Psoas muscle (tissue), 8 donors: ENCODE measurements around the gene TCHH. TPM values are rescaled to one million over a fixed set of nuclear protein-coding genes. Genes with fewer than 3 reads are reported as not detected.

ENCODE experiments used
- ATAC-seq, 4 donors: fragments of 200-7000 bp; cut with Tn5 transposase; one replicate each; pipeline ENCODE4 v1.9.1; 2020; ENCODE audit warnings: moderate library complexity in 3 of 4, mild to moderate bottlenecking in 2 of 4
- DNase-seq, 2 donors: peaks; one replicate each; pipeline ENCODE4 v3.0.0-alpha.2; 2020
- H3K27ac ChIP-seq: fragments of 200-600 bp; one replicate; pipeline ENCODE4 v1.8.0; 2022
- H3K27me3 ChIP-seq, 3 donors: fragments of 200-600 bp in 1 of 3; one replicate each; pipeline versions ENCODE4 v1.6.1 to v1.8.0; 2013 to 2022; ENCODE audit warnings: low read length in 2 of 3, mild to moderate bottlenecking in 2 of 3, moderate library complexity in 1 of 3; ENCODE audit not compliant: insufficient read depth in 3 of 3
- H3K36me3 ChIP-seq, 2 donors: fragments of 200-600 bp in 1 of 2; one replicate each; pipeline versions ENCODE4 v1.6.1 to v1.8.0; 2013 to 2022; ENCODE audit warnings: low read depth in 1 of 2, mild to moderate bottlenecking in 1 of 2, moderate library complexity in 1 of 2; ENCODE audit not compliant: insufficient read depth in 1 of 2
- H3K4me1 ChIP-seq: fragments of 200-600 bp; one replicate; pipeline ENCODE4 v1.8.0; 2022
- H3K4me3 ChIP-seq: fragments of 200-600 bp; one replicate; pipeline ENCODE4 v1.8.0; 2022; ENCODE audit warnings: mild to moderate bottlenecking
- H3K9me3 ChIP-seq: fragments of 200-600 bp; one replicate; pipeline ENCODE4 v1.8.0; 2022
- WGBS, 3 donors: extraction: QIAGEN DNeasy Blood & Tissue Kit; methylation state at CpG; one replicate each; pipeline versions ENCODE4 v1.1.6 to v1.1.7; 2013; 5-methylcytosine and 5-hydroxymethylcytosine counted together
- intact Hi-C, 2 donors: fragments of 100-400 bp; cut with DNase I; formaldehyde crosslinking; loops; one replicate each; pipeline versions ENCODE4 v1.11.0 to v1.14.2; 2022
- polyA plus RNA-seq, 3 donors: library from polyadenylated mRNA; stranded (reverse); fragments of 200-250 nt; gene quantifications; one replicate each; pipeline ENCODE4 v1.2.3, GENCODE V29; 2013
- total RNA-seq, 4 donors: library from RNA; stranded (reverse); fragmentation: NEBNext Ultra II Directional in 2 of 4; extraction: Animal tissue kit (Norgen Biotek cat#: 25700) in 2 of 4; gene quantifications; one replicate each; pipeline versions ENCODE4 v1.2.1 to v1.2.4, GENCODE V29; 2021 to 2023
- TF ChIP-seq, protein P1 (sequence below): fragments of 200-600 bp; IDR thresholded peaks from one replicate; pipeline ENCODE4 v1.8.0; 2022; ENCODE audit warnings: antibody characterized with exemption
- donor health status: healthy with polysubstance abuse.
- donor health status: DM: no; HTN: no; CAD: no; lungs with moderate emphysema.
- donor health status: Bipolar disorder and iron deficiency.
- donor health status: healthy.
- donor health status: DM: yes; HTN: yes; CAD: no.
- donor health status: DM: no; HTN: no; CAD: no.
- donor health status: DM: no; HTN: no; CAD: no.
- donor health status: DM: yes; HTN: yes; CAD: no.

TCHH gene
- total and polyA plus RNA-seq, 7 donors = 0.01 to 0.04 (median 0.03) TPM; not detected in 3

DNA sequence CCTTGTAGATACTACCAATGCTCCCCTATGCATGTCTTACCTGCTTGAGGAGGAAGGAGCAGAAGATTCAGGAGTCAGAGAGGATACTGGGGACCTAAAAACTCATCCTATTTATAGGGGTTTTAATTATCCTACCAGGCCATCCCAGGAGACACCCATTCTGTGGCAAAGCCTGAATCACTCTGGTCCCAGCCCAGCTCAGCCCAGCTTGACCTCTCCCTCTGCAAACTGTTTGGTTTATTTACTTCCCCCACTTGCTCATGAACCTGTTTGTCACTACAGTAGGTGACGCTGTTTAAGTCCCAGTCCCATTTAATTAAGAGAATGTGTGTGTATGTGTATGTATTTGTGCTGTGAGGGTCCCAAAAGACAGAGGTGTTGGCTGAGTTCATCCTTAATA is 43.9 kb upstream of the TCHH start, which contains the start of gene RPTN:
RPTN (minus strand) TSS at position 85 of the 400 bp plus-strand sequence. CDS start 1,339 bp downstream, outside the sequence.
- H3K4me1 ChIP-seq = no peaks in the 10 kb centered on the region
- H3K27ac ChIP-seq = no peak within 1 kb of the TSS

DNA sequence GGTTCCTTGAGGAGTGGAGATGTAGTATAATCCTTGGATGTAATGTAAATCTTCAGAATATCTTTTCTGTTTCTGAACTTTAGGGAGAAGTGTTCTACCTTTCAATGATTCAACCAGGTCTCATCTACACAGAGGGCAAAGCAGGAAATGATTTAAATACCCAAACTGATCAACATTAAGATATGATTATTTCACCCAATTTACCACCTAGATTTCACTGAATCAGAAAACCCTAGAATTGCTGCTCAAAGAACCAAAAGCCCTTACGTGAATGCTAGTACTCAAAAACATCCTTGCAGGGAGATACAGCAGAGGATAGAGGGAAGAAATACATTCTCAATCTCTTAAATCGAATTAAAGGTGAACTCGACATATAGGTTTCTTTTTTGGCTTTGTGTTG is 38.8 kb upstream of the TCHH start:
- H3K4me1 ChIP-seq = no peaks in the 10 kb centered on the region
- H3K27me3 ChIP-seq = no peaks in the 10 kb centered on the region
- no peak overlapping the region for H3K4me3 ChIP-seq
- no peak overlapping the region for H3K27ac ChIP-seq
- intact Hi-C loops = no loop called here
- WGBS, 3 donors = 74 to 82% (median 79%) methylated on average over 3 of the region's 3 CpGs
- ATAC-seq (no peak), DNase-seq (no peak)
- no peaks in the 10 kb centered on the region for H3K36me3 ChIP-seq
- H3K9me3 ChIP-seq = no peaks in the 10 kb centered on the region
- TF ChIP-seq, protein P1, sequence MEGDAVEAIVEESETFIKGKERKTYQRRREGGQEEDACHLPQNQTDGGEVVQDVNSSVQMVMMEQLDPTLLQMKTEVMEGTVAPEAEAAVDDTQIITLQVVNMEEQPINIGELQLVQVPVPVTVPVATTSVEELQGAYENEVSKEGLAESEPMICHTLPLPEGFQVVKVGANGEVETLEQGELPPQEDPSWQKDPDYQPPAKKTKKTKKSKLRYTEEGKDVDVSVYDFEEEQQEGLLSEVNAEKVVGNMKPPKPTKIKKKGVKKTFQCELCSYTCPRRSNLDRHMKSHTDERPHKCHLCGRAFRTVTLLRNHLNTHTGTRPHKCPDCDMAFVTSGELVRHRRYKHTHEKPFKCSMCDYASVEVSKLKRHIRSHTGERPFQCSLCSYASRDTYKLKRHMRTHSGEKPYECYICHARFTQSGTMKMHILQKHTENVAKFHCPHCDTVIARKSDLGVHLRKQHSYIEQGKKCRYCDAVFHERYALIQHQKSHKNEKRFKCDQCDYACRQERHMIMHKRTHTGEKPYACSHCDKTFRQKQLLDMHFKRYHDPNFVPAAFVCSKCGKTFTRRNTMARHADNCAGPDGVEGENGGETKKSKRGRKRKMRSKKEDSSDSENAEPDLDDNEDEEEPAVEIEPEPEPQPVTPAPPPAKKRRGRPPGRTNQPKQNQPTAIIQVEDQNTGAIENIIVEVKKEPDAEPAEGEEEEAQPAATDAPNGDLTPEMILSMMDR = no peak

More for the DNA sequence above, 43.9 kb upstream of the TCHH start, which contains the start of gene RPTN:
- TF ChIP-seq, protein P1 = no peak
- Histone ChIP-seq H3K4me3 (no peak within 1 kb of the TSS), H3K27me3 (no peaks in the 10 kb centered on the region), H3K36me3 (no peaks in the 10 kb centered on the region), H3K9me3 (no peaks in the 10 kb centered on the region)
- intact Hi-C loops = no loop called here
- DNase-seq = no peak
- 72 to 81% (median 80%) methylated on average over 1 of the region's 1 CpG for WGBS, 3 donors
- ATAC-seq = no peak

DNA sequence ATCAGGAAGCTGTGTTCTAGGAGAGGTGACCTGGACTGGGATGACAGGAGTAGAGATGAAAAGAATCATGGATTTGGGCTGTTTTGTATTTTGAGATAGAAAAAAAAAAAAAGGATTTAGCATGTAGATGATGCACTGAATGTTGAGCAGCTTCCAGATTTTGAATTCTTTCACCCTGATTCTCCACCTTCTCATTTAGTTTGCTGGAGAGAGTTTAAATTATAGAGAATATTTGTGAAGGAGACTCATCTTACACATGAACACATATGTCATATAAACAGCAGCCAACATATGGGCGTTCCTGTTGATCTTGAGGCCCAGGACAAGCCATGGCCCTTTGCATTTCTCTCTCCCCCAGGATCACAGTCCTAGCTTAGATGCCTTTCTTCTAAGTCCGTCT is 36.4 kb upstream of the TCHH start:
- Histone ChIP-seq H3K4me1 (no peaks in the 10 kb centered on the region), H3K27ac (no peak overlapping the region), H3K27me3 (no peaks in the 10 kb centered on the region), H3K36me3 (no peaks in the 10 kb centered on the region), H3K9me3 (peaks cover 4% of the 10 kb centered on the region), H3K4me3 (no peak overlapping the region)
- DNase-seq (no peak), ATAC-seq (no peak)
- WGBS, 3 donors = 57 to 66% (median 59%) methylated on average over 2 of the region's 2 CpGs
- intact Hi-C loops = no loop called here
- TF ChIP-seq, protein P1 = no peak

DNA sequence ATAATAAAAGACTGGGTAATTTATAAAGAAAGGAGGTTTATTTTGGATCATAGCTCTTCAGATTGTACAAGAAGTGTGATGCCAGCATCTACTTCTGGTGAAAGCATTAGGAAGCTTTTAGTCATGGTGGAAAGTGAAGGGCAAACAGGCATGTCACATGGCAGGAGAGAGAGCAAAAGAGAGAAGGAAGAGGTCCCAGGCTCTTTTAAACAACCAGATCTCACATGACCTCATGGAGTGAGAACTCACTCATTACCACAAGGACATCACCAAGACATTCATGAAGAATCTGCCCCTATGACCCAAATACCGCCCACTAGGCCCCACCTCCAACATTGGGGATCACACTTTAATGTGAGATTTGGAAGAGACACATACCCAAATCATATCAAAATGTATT is 33.7 kb upstream of the TCHH start:
- ATAC-seq (no peak), DNase-seq (no peak)
- TF ChIP-seq, protein P1 = no peak
- Histone ChIP-seq H3K9me3 (peaks cover 4% of the 10 kb centered on the region), H3K27me3 (no peaks in the 10 kb centered on the region), H3K36me3 (no peaks in the 10 kb centered on the region), H3K4me3 (no peak overlapping the region), H3K4me1 (no peaks in the 10 kb centered on the region), H3K27ac (no peak overlapping the region)
- 50 to 55% (median 50%) methylated on average over 1 of the region's 1 CpG for WGBS, 3 donors
- intact Hi-C loops = no loop called here

DNA sequence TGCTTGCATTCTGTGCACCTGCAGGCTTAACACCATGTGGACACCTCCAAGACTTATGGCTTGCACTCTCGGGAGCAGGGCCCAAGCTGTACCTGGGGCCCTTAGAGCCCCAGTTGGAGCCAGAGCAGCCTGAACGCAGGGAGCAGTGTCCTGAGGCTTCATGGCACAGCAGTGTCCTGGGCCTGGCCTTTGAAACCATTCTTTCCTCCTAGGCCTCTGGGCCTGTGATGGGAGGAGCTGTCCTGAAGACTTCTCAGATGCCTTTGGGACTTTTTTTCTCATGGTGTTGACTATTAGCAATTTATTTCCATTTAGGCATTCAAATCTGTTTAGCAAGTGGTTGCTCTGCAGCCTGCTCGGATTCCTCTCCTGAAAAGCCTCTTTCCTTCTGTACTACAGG is 32.8 kb upstream of the TCHH start:
- intact Hi-C loops = no loop called here
- Histone ChIP-seq H3K36me3 (no peaks in the 10 kb centered on the region), H3K4me1 (no peaks in the 10 kb centered on the region), H3K27me3 (no peaks in the 10 kb centered on the region), H3K9me3 (peaks cover 4% of the 10 kb centered on the region), H3K27ac (no peak overlapping the region), H3K4me3 (no peak overlapping the region)
- no peak for DNase-seq
- TF ChIP-seq, protein P1 = no peak
- ATAC-seq = no peak
- 55 to 72% (median 68%) methylated on average over 3 of the region's 3 CpGs for WGBS, 3 donors
